Right lobe of liver (tissue), 4 donors: ENCODE data around the gene FIZ1.

Experiments
- POLR2A ChIP-seq: fragments of 450-650 bp; IDR thresholded peaks from one replicate; pipeline ENCODE4 v1.6.1; 2017; ENCODE audit warnings: antibody characterized with exemption, mild to moderate bottlenecking
- TF ChIP-seq, protein P1 (sequence below), 4 donors: fragments of 200-600 bp in 3 of 4; fragments of 450-650 bp in 1 of 4; IDR thresholded peaks; one replicate each; pipeline versions ENCODE4 v1.5.1 to v1.8.0; 2016 to 2022; ENCODE audit warnings: antibody characterized with exemption in 4 of 4, mild to moderate bottlenecking in 2 of 4
- donor health status: DM: no; HTN: no; CAD: no.
- donor health status: DM: no; HTN: no; CAD: no.
- donor health status: DM: no; HTN: yes; CAD: no.

DNA sequence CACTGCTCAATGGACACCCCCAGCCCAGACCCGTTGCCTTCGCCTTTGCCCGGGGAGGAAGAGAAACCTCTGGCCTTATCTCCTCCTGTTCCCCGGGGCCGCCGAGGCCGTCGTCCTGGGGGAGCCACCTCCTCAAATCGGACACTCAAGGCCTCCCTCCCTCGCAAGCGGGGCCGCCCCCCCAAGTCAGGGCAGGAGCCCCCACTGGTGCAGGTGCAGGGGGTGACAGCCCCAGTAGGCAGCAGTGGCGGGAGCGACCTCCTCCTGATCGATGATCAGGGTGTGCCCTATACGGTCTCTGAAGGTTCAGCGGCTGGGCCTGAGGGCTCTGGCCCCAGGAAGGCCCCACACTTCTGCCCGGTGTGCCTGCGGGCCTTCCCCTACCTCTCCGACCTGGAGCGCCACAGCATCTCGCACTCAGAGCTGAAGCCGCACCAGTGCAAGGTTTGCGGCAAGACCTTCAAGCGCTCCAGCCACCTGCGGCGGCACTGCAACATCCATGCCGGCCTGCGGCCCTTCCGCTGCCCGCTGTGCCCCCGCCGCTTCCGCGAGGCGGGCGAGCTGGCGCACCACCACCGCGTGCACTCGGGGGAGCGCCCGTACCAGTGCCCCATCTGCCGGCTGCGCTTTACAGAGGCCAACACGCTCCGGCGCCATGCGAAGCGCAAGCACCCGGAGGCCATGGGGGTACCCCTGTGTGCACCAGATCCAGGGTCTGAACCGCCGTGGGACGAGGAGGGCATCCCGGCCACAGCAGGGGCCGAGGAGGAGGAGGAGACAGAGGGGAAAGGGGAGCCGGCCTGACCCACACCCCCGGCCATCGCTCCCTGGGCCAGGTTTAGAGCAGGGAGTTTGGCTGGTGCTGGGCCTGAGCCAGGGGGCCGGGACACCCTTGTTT, 3.0 kb upstream of the FIZ1 start:
- TF ChIP-seq, protein P1, sequence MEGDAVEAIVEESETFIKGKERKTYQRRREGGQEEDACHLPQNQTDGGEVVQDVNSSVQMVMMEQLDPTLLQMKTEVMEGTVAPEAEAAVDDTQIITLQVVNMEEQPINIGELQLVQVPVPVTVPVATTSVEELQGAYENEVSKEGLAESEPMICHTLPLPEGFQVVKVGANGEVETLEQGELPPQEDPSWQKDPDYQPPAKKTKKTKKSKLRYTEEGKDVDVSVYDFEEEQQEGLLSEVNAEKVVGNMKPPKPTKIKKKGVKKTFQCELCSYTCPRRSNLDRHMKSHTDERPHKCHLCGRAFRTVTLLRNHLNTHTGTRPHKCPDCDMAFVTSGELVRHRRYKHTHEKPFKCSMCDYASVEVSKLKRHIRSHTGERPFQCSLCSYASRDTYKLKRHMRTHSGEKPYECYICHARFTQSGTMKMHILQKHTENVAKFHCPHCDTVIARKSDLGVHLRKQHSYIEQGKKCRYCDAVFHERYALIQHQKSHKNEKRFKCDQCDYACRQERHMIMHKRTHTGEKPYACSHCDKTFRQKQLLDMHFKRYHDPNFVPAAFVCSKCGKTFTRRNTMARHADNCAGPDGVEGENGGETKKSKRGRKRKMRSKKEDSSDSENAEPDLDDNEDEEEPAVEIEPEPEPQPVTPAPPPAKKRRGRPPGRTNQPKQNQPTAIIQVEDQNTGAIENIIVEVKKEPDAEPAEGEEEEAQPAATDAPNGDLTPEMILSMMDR (IDR thresholded peaks at IDR 0.05) = no peak
- no peak for TF ChIP-seq POLR2A
